Fibroblast of mammary gland (primary cell): ENCODE data around the gene ITPKA.
A peak's percentile ranks its signal among the peaks of the same experiment; 100 is the strongest.

ENCODE experiments used
- DNase-seq: peaks from one replicate; pipeline ENCODE4 v3.0.0-alpha.2; 2010; ENCODE audit warnings: low read depth
- H3K4me3 ChIP-seq: 2 replicates; pipeline ENCODE4 v1.5.1; 2011; ENCODE audit warnings: low read depth, mild to moderate bottlenecking, low read length, moderate library complexity; ENCODE audit not compliant: control insufficient read depth
- TF ChIP-seq, protein P1 (sequence below): conservative IDR thresholded peaks from 2 replicates; pipeline ENCODE4 v1.5.1; 2011; ENCODE audit warnings: low read depth, low read length, inconsistent platforms; ENCODE audit not compliant: control insufficient read depth, insufficient read depth

The ITPKA gene

DNA sequence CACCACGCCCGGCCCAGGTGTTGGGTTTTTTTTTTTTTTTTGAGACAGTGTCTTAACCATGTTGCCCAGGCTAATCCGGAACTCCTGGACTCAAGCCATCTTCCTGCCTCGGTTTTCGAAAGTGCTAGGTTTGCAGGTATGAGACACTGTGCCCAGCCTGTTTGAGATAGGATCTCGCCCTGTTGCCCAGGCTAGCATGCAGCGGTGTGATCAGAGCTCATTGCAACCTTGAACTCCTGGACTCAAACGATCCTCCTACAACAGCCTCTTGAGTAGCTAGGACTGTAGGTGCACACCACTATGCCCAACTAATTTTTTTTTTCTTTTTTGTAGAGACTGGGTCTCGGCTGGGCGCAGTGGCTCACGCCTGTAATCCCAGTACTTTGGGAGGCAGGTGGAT is 20.3 kb upstream of the ITPKA start:
- H3K4me3 ChIP-seq: no peak overlapping the region
- TF ChIP-seq, protein P1, sequence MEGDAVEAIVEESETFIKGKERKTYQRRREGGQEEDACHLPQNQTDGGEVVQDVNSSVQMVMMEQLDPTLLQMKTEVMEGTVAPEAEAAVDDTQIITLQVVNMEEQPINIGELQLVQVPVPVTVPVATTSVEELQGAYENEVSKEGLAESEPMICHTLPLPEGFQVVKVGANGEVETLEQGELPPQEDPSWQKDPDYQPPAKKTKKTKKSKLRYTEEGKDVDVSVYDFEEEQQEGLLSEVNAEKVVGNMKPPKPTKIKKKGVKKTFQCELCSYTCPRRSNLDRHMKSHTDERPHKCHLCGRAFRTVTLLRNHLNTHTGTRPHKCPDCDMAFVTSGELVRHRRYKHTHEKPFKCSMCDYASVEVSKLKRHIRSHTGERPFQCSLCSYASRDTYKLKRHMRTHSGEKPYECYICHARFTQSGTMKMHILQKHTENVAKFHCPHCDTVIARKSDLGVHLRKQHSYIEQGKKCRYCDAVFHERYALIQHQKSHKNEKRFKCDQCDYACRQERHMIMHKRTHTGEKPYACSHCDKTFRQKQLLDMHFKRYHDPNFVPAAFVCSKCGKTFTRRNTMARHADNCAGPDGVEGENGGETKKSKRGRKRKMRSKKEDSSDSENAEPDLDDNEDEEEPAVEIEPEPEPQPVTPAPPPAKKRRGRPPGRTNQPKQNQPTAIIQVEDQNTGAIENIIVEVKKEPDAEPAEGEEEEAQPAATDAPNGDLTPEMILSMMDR: no peak
- no peak for DNase-seq

DNA sequence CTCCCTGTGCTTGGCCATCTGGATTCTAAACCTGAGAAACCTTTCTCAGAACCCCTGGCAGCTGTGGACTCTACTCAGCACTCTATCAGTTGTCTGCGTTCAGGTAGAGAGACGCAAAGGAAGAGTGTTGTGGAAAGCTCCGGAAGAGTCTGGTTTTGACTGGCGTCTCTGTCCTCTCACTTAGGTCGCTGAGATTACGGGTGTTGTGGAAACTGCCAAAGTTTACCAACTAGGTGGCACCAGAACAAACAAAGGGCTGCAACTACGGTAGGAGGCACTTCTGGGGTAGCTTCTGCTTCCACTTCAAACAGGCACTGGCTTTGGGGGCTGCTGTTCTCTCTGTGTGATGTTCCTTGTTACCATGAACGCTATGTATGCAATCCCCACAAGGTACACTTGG is 19.2 kb upstream of the ITPKA start:
- H3K4me3 ChIP-seq: no peak overlapping the region
- TF ChIP-seq, protein P1: no peak
- no peak for DNase-seq

DNA sequence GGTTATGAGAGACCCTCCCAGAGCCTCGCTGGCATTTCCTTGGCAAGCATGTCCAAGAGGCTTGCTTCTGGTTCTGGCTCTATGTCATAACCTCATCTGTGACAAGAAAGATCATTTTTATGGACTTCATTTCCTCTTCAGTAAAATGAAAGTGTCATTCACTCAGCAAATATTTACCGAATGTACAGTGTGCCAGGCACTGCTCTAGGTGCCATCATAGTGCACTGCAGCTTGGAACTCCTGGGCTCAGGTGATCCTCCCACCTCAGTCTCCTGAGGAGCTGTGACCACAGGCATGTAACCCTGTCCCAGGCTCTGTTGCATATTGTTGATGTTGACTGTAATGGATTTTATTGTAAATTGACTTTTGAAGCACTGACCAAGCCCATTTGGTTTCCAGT is 18.7 kb upstream of the ITPKA start:
- H3K4me3 ChIP-seq: no peak overlapping the region
- TF ChIP-seq, protein P1: no peak
- DNase-seq: no peak

DNA sequence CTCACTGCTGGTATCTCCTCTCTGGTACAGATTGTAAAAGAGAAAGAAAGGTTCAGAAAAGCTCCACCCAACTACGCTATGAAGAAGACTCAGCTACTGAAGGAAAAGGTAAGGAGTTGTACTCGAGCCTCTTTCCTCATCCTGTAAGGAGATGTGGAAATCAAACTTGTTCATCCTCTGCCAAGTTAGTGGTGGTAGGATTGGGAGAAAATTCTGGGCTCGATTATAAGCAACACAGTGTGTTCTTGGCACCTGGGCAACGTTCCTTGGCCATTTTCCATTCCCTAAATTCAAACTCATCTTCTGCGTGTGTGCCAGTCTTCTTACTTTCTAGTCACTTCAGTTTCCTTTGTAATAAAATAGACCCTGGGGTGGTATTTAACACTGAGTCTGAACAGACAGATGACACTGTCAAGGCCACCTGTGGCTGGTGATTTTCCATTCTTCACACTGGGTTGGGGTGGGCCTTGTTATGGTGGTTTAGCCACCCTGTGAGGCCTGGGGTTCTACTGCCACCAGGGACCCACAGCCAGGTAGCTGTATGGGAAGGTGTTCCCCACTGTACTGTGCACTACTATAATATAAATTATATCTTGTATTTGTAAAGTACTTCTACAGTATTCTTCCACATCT is 17.1 kb upstream of the ITPKA start:
- TF ChIP-seq, protein P1: no peak
- H3K4me3 ChIP-seq: no peak overlapping the region
- DNase-seq: peak; percentile 57

DNA sequence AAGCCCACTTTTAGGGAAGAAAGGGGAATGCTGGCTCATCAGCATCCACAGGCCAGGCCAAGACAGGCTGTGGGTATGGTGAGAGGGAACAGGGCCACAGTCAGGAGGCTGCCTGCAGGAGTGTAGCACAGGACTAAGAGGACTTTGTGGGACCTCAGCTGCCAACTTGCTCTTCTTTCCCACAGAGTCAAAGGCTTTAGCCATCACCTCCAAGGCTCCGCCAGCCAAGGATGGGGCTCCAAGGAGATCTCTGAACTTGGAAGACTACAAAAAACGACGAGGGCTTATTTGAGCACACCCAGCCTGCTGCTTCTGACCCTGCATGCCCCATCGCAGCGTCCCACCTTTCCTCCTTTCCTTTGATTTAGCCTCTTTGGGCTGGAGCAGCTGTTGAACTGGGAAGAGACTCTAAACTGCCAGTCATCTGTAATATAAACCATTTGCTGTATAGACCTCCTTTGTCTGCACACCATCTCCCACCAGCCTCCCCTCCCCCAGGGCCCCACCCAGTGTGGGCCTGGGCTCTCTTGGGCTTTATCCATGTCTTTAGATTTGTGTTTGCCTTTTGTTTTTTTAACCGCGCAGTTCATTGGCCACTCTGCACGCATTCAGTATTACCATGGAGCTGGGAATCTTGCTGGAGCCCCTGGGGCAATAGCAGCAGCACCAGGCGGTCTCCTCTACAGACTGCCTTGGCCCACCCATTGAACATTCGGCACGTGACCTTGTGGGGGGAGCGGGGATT is 13.1 kb upstream of the ITPKA start:
- TF ChIP-seq, protein P1: no peak
- DNase-seq: no peak
- H3K4me3 ChIP-seq: no peak overlapping the region

DNA sequence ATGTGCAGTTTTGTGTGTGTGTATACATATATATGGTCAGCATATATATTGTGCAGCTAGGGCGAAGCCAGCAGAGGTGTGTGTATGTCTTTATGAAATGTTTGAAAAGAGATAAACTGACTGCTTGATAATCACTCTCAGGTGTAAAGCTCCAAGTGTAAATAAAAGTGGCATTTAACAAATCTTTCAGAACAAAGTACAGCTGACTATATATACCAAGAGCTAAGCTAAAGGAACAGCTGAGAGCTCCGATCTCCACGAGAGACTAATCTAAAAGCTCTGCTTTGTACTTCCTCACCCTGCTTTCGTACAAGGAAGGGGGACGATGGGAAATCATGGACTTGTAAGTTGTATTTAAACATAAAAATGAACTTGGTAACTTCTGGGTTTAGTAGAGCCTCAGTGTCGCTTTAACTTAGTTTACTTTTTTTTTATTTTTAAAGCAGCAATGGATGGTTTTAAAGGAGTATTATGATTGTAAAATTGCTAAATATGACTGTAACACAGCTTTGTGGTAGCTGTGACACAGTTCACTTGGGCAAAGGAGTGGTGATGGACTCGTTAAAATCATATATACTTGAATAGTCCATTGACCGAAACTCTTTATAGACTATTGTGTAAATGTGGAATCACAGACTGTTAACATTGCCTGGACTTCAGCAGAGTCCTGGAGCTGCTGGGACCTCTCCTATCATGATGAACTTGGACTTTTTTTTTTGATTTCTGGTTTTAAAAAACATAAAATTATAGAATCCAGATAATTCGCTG is 11.4 kb upstream of the ITPKA start:
- TF ChIP-seq, protein P1: no peak
- DNase-seq: no peak
- H3K4me3 ChIP-seq: no peak overlapping the region
